GM19239 (cell line): Measurements from ENCODE around the gene PSMD13.
A peak's percentile ranks its signal among the peaks of the same experiment; 100 is the strongest.
"Not testable (repeated sequence)": the region's sequence is repeated elsewhere in the genome, so short reads cannot be mapped to it uniquely, and the experiment has no call there.

Source experiments
- DNase-seq: peaks from one replicate; pipeline ENCODE4 v3.0.0; 2011; ENCODE audit warnings: low spot score; ENCODE audit not compliant: insufficient read length
- FAIRE-seq: peaks from 2 replicates; lab custom pipeline; 2011; peaks lifted over from hg19 to GRCh38; lab: Jason Lieb, UNC

The PSMD13 gene

DNA sequence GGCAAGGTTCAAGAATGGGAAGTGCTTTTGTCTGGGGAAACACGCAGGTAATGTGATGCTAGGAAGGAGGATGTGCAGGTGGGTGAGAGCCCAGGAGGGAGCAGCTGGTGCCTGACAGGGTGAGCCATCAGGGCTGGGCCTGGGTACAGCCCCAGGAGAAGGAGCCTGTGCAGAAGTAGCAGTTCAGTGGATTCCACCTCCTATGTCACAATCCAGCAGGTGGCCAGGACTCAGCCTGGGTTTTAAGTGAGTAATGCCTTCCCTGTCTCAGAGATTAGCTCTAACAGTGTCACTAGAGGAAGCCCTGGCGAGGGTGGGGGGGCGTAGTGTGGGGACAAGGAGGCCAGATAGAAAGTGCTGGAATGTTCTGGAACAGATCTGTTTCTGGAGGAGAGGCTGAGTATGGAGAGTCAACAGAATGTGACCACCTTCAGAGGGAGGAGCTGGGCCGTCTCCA is 21.2 kb upstream of the PSMD13 start:
- FAIRE-seq, result no peak

GRCh38 chr11:216081-216974 is 20.4 kb upstream of the PSMD13 start:
- no peak for FAIRE-seq

More for the DNA sequence above, 21.2 kb upstream of the PSMD13 start:
- no peak for DNase-seq

DNA sequence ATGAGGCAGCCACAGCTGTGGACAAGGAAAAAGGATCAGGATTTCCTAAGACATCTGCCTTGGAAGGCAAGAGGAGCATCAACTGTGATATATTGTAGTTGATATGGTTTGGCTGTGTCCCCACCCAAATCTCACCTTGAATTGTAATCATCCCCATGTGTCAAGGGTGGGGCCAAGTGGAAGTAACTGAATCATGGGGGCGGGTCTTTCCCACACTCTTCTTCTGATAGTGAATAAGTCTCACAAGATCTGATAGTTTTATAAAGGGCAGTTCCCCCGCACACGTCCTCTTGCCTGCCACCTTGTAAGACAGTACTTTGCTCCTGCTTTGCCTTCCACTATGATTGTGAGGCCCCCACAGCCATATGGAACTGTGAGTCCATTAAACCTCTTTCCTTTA is 19.1 kb upstream of the PSMD13 start:
- FAIRE-seq (no peak), DNase-seq (no peak)

More at GRCh38 chr11:216081-216974, 20.4 kb upstream of the PSMD13 start:
- no peak for DNase-seq

DNA sequence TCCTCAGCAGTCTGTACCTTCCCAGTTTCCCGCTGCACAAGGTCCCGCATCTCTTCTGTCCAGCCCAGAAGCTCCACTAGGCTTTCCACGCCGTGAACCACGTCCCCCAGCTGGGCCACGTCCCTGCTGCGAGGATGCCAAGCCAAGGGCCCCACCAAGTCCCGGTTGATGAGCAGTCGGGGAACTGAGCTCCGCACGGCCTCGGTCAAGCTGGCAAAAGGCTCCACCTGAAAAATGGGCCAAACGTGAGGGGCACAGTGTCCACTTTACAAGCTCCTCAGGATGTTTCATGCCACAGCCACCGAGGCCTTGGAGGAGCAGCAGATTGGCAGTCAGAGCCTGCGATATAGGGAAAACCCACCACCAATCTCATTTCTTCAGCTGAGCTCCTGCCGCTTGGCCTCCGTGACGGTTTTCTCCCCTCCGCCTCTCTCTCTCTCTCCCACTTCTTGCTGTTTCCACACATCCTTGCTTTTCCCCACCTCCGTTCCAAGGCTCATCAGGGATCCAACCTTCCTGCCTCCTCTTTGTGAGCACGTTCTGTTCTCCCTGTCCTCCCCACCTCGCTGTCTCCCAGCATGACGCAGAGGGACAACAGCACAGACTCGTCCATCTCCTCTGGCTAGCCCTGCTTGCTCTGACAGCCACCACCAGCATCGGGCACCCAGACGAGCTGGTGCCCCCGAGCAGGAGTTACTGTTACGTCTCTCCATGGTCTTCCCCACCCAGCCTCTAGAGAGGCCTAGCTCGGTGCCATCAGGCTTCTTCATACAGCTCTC is 17.8 kb upstream of the PSMD13 start:
- DNase-seq (no peak), FAIRE-seq (no peak)

DNA sequence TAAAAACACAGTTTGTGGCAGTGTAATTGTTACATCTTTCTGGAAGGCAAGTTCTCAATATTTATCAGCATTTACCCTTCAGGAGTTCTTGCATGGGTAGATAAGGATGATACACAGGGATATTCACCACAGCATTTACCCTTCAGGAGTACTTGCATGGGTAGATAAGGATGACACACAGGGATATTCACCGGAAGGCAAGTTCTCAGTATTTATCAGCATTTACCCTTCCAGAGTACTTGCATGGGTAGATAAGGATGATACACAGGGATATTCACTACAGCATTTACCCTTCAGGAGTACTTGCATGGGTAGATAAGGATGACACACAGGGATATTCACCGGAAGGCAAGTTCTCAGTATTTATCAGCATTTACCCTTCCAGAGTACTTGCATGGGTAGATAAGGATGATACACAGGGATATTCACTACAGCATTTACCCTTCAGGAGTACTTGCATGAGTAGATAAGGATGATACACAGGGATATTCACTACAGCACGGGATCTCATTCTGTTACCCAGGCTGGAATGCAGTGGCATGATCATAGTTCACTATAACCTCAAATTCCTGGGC is 16.0 kb upstream of the PSMD13 start:
- not testable (repeated sequence) for DNase-seq, FAIRE-seq

GRCh38 chr11:221539-221938 is 15.2 kb upstream of the PSMD13 start:
- FAIRE-seq, result no peak

GRCh38 chr11:221998-222789 is 14.6 kb upstream of the PSMD13 start:
- DNase-seq (no peak), FAIRE-seq (no peak)

More at GRCh38 chr11:221539-221938, 15.2 kb upstream of the PSMD13 start:
- DNase-seq, result no peak

- FAIRE-seq, result no peak
- no peak for DNase-seq
Observed at GRCh38 chr11:223026-223789, 13.6 kb upstream of the PSMD13 start.

GRCh38 chr11:223884-224283 is 12.9 kb upstream of the PSMD13 start:
- DNase-seq, result no peak
- FAIRE-seq, result no peak

- FAIRE-seq (no peak), DNase-seq (no peak)
Observed at GRCh38 chr11:224424-224823, 12.4 kb upstream of the PSMD13 start.

DNA sequence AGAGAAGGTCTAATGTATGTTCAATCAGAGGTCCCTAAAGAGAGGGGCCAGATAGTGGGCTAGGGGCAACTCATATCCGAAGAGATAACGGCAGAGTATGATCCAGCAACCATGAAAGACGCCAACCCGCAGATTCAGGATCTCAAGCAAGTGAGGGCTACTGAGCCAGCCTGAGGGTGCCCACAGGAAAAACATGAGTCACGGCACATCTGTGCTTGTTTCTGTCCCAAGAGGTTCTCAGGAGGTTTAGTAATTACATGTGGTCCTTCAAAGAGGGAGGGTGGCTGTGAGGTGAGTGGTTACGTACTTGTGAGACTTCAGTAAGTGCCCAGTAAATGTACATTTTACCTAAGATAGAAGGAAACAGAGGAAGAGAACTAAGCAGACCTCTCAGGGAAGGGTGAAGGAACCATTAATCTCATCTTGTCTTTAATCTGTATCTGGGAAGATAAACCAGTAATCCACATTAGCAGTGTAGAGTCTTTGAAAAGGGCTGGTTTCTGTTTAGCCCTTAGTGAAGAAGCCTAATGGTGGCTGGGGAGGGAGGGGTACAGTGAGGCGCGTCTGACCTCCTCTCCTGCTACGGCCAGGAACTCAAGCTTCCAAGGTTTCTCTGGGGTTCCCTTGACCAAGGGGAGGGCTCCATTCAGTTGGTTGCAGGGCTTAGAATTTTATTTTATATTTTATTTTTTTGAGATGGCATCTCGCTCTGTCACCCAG is 10.9 kb upstream of the PSMD13 start:
- FAIRE-seq, result peak; percentile 49
- no peak for DNase-seq

DNA sequence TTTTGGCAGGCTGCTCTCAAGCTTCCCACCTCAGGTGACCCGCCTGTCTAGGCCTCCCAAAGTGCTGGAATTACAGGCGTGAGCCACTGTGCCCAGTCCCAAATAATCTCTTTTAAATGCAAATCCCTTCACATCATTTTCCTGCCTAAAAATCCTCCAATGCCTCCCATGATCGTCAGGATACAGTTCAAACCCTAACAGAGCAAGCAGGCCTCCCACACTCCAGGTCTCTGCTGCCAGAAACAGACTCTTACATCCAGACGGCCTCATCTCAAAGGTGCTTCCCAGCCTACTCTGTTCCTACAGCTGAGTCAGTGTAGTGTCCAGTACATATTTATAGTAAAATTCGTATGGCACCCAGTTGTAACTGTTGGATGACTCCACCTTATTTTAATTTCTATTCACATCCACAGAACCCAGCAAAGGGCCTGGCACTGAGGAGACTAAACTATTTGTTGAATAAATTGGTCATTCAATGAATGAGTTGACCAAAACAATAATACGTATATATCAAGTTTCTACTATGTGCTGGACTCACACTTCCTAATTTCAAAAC is 8.9 kb upstream of the PSMD13 start:
- FAIRE-seq (no peak), DNase-seq (no peak)

GRCh38 chr11:230431-230830 is 6.3 kb upstream of the PSMD13 start:
- FAIRE-seq, result no peak
- no peak for DNase-seq

GRCh38 chr11:232783-233565 is 3.8 kb upstream of the PSMD13 start:
- FAIRE-seq, result no peak
- DNase-seq, result no peak

DNA sequence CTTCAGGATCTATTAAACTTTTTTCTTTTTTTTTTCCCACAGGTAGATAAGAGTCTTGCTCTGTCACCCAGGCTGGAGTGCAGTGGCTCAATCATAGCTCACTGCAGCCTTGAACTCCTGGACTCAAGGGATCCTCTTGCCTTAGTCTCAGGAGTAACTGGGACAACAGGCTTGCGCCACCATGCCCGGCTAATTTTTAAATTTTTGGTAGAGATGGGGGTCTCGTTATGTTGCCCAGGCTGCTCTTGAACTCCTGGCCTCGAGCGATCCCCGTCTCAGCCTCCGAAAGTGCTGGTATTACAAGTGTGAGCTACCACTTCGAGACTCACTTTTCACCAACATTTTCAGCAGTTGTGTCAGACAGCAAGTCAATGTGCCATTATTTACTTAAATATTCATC is 1.6 kb upstream of the PSMD13 start:
- DNase-seq (no peak), FAIRE-seq (no peak)

DNA sequence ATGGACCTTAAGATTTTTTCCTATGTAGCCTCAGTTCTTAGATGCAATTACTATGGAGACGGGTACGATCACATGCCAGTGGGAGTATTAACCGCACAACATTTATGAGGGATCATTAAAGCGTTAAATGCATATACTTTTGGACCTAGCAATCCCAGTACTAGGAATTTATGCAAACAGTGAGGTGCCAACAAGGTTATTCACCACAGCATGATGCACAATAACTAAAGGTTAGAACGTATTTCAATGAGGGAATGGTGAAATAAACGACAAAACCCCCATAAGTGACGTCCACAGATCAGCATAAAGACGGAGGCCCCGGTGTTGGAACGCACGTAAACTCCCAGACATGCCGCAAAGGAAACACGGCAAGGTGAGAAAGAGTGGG is 1.2 kb upstream of the PSMD13 start:
- DNase-seq (no peak), FAIRE-seq (peak; percentile 69)

- DNase-seq, result peak; percentile 99
- FAIRE-seq, result peak; percentile 91
Observed at GRCh38 chr11:235997-236773, 591 bp upstream of the PSMD13 start, which contains the start of gene SIRT3. Gene SIRT3 (minus strand): TSS chr11:236342. CDS start chr11:236328, 14 bp downstream.
